ENCODE data around the gene IKZF3. TPM values are rescaled to one million over a fixed set of nuclear protein-coding genes. Genes with fewer than 3 reads are reported as not detected.

Gene IKZF3
- polyA plus RNA-seq, 1 of the 3 experiments (the other 2 are of a cell fraction), result not detected

- H3K4me2 ChIP-seq, result peak within 1 kb of the TSS; percentile 96
- ChIA-PET POLR2A (interaction anchor here (1.1 to 1.5 kb wide), 2 partner anchors 19 to 43 kb away, joined by 3 read pairs; partner anchors contain the start of gene PGAP3), CTCF (interaction anchor here (0.6 to 4.6 kb wide), 39 partner anchors 9 to 560 kb away, joined by 3 to 27 read pairs (median 5); partner anchors contain the start of genes ERBB2, PNMT and PSMD3)
- DNase-seq, result peak; percentile 99
- no peaks in the 10 kb centered on the region; the same call in 1 of the 2 replicates for H3K79me2 ChIP-seq (ENCODE audit: insufficient read depth)
- no peaks in the 10 kb centered on the region for H4K20me1 ChIP-seq (ENCODE audit: insufficient read depth)
- peak within 1 kb of the TSS; percentile 65 to 76; a peak in 3 of 4 replicates for H3K27ac ChIP-seq (ENCODE audit: low read depth in 2 of 2, low read length in 1 of 2)
- no peaks in the 10 kb centered on the region for H3K9me3 ChIP-seq
- no peaks in the 10 kb centered on the region for H3K9me2 ChIP-seq
- H3K9ac ChIP-seq, result peak within 1 kb of the TSS; percentile 91
- TF ChIP-seq RAD21 (IDR thresholded peaks at IDR 0.05; ENCODE audit: low read length) (peak; percentile 43), MAX (IDR thresholded peaks at IDR 0.05; ENCODE audit: low read depth) (peak; percentile 34; the same call in 1 of the 2 replicates), TAF1 (IDR thresholded peaks at IDR 0.05; ENCODE audit: borderline replicate concordance, low read depth, low read length) (peak; percentile 15; the same call in 1 of the 2 replicates), PBX3 (IDR thresholded peaks at IDR 0.05) (no peak), ZBTB33 (IDR thresholded peaks at IDR 0.05; ENCODE audit: borderline replicate concordance, low read depth) (no peak), POLR2AphosphoS5 (IDR thresholded peaks at IDR 0.05; ENCODE audit: low read depth, low read length) (peak; percentile 73), SMC3 (IDR thresholded peaks at IDR 0.05; ENCODE audit: low read depth, low read length) (peak; percentile 20; the same call in 1 of the 2 replicates), GABPA (IDR thresholded peaks at IDR 0.05; ENCODE audit: low read depth) (no peak), ELF1 (IDR thresholded peaks at IDR 0.05) (peak; percentile 98), USF2 (IDR thresholded peaks at IDR 0.05; ENCODE audit: borderline replicate concordance, low read depth, low read length) (peak; percentile 85), TCF12 (IDR thresholded peaks at IDR 0.05) (no peak), USF1 (IDR thresholded peaks at IDR 0.05; ENCODE audit: borderline replicate concordance, low read depth) (peak; percentile 99), CTCF (IDR thresholded peaks at IDR 0.05) (peak; percentile 76), MXI1 (IDR thresholded peaks at IDR 0.05; ENCODE audit: low read depth, low read length) (peak; percentile 59)
- no peaks in the 10 kb centered on the region for H3K27me3 ChIP-seq (ENCODE audit: insufficient read depth)
- no peaks in the 10 kb centered on the region for H3F3A ChIP-seq (replicated peaks; ENCODE audit: insufficient read depth)
- H3K36me3 ChIP-seq (replicated peaks in 1 of 2; ENCODE audit: control insufficient read depth in 1 of 2, insufficient read depth in 2 of 2, low read length in 1 of 2), result peaks cover 0 to 4% of the 10 kb centered on the region in 2 experiments
- H2AFZ ChIP-seq (ENCODE audit: low read depth), result peak within 1 kb of the TSS; percentile 98
- 11% methylated on average over 10 of the region's 65 CpGs for WGBS (ENCODE audit: low lambda C conversion rate)
- H3K4me1 ChIP-seq (ENCODE audit: control insufficient read depth in 1 of 2, insufficient read depth in 2 of 2, low read depth in 1 of 2, low read length in 1 of 2), result peaks cover 0 to 8% of the 10 kb centered on the region in 2 experiments; a peak in 1 of 4 replicates
- peak within 1 kb of the TSS; percentile 65 to 96 for H3K4me3 ChIP-seq (ENCODE audit: low read depth in 2 of 2, low read length in 1 of 2)
Measured at GRCh38 chr17:39730095-39730921, 133.8 kb downstream of the IKZF3 start, which contains the start of gene MIEN1. TSS of gene MIEN1 (minus strand) at chr17:39730532. CDS start at chr17:39730495, 37 bp downstream.

Measured in SK-N-SH (cell line).